NCI-H526 treated with DMSO at 0.1 percent for 48 hours (cell line): Measurements from ENCODE around the gene RPL35.

ENCODE experiments used
- DNase-seq: peaks from one replicate; lab custom pipeline; 2025; lab: John Stamatoyannopoulos, UW

RPL35 gene

GRCh38 chr9:124820698-124821623 lies 40.8 kb downstream of the RPL35 start:
- no peak for DNase-seq

GRCh38 chr9:124818431-124819281 lies 43.1 kb downstream of the RPL35 start:
- DNase-seq = no peak

- no peak for DNase-seq
Measured at GRCh38 chr9:124815601-124816000, 46.2 kb downstream of the RPL35 start.

- DNase-seq = no peak
Measured at GRCh38 chr9:124814164-124814535, 47.6 kb downstream of the RPL35 start.

- DNase-seq = no peak
Measured at GRCh38 chr9:124813501-124814163, 48.1 kb downstream of the RPL35 start.

- no peak for DNase-seq
Measured at GRCh38 chr9:124813041-124813440, 48.7 kb downstream of the RPL35 start.

- no peak for DNase-seq
Measured at GRCh38 chr9:124812441-124812876, 49.3 kb downstream of the RPL35 start.

GRCh38 chr9:124810663-124811355 lies 50.9 kb downstream of the RPL35 start:
- no peak for DNase-seq

GRCh38 chr9:124809741-124810500 lies 51.8 kb downstream of the RPL35 start:
- no peak for DNase-seq

- DNase-seq = no peak
Measured at GRCh38 chr9:124809211-124809610, 52.5 kb downstream of the RPL35 start.

- no peak for DNase-seq
Measured at GRCh38 chr9:124808246-124808956, 53.4 kb downstream of the RPL35 start.
